ENCODE results near the gene ASB15. TPM values are rescaled to one million over a fixed set of nuclear protein-coding genes. Genes with fewer than 3 reads are reported as not detected.

The ASB15 gene
- total and polyA plus RNA-seq, 8 donors, result not detected

DNA sequence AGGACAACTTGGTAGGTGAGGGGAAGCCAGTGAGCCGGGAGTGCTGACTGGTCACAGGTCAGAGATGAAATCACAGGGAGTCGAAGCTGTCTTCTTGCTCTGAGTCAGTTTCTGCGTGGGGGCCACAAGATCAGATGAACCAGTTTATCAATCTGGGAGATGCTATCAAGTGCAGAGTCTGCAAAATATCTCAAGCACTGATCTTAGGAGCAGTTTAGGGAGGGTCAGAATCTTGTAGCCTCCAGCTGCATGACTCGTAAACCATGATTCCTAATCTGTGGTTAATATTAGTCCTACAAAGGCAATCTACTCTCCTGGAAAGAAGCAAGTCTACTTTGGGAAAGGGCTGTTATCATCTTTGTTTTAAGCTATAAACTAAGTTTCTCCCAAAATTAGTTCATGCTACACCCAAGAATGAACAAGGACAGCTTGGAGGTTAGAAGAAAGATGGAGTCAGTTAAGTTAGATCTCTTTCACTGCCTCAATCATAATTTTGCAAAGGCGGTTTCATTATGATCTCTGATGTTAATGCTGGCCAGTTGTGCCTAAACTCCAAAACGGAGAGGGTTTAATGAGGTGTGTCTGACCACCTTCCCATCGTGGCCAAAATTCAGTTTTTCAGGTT is 45.6 kb downstream of the ASB15 start:
- DNase-seq (no peak), ATAC-seq (no peak)
- no peaks in the 10 kb centered on the region for H3K4me1 ChIP-seq
- intact Hi-C loops (cut with DNase I), result no loop called here
- H3K4me3 ChIP-seq, result no peak overlapping the region
- no peaks in the 10 kb centered on the region for H3K36me3 ChIP-seq
- H3K27me3 ChIP-seq, result no peaks in the 10 kb centered on the region
- TF ChIP-seq, protein P1, sequence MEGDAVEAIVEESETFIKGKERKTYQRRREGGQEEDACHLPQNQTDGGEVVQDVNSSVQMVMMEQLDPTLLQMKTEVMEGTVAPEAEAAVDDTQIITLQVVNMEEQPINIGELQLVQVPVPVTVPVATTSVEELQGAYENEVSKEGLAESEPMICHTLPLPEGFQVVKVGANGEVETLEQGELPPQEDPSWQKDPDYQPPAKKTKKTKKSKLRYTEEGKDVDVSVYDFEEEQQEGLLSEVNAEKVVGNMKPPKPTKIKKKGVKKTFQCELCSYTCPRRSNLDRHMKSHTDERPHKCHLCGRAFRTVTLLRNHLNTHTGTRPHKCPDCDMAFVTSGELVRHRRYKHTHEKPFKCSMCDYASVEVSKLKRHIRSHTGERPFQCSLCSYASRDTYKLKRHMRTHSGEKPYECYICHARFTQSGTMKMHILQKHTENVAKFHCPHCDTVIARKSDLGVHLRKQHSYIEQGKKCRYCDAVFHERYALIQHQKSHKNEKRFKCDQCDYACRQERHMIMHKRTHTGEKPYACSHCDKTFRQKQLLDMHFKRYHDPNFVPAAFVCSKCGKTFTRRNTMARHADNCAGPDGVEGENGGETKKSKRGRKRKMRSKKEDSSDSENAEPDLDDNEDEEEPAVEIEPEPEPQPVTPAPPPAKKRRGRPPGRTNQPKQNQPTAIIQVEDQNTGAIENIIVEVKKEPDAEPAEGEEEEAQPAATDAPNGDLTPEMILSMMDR (IDR thresholded peaks at IDR 0.05), result no peak
- H3K9me3 ChIP-seq, result no peaks in the 10 kb centered on the region
- H3K27ac ChIP-seq, result no peak overlapping the region

DNA sequence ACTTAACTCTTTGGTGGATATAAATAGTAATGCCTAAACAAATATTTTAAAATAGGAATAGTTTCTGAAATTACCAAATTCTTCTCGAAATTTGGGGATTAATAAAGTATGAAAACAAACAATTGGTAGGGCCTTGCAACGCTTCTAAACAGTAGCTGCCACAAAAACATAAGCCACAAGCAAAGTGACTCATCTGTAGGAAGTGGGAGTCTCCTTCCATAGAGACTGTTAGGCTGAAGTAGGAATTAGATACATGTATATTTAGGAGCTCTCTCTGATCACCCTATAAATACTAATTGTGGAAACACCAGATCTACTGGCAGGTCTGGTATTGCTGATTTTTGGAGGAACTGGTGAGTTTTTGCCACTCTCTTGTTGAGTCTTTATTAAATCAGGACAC is 48.3 kb downstream of the ASB15 start:
- H3K36me3 ChIP-seq, result no peaks in the 10 kb centered on the region
- TF ChIP-seq, protein P1 (IDR thresholded peaks at IDR 0.05), result no peak
- intact Hi-C loops (cut with DNase I), result no loop called here
- ATAC-seq, result no peak
- H3K27me3 ChIP-seq, result no peaks in the 10 kb centered on the region
- H3K27ac ChIP-seq, result no peak overlapping the region
- no peaks in the 10 kb centered on the region for H3K9me3 ChIP-seq
- H3K4me3 ChIP-seq, result no peak overlapping the region
- no peak for DNase-seq
- no peaks in the 10 kb centered on the region for H3K4me1 ChIP-seq

DNA sequence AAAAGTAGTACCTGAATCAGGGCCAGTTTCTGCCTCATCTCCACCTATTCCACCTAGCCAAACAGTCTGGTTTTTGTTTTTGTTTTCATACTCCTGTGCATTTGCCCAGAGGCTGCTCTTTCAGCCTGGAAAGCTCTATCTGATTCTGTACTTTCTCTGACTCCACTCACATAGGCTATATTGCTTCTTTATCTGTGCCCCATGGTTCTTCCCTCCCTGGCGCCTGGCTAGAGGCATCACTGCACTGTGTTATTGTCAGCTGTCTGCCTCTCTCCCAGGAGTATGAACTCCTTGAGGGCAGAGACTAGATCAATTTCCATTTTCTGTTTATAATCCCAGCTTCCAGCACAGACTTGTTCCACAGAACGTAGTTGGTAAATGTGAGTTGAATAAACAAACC is 49.0 kb downstream of the ASB15 start:
- intact Hi-C loops (cut with DNase I), result no loop called here
- Histone ChIP-seq H3K9me3 (no peaks in the 10 kb centered on the region), H3K27me3 (no peaks in the 10 kb centered on the region), H3K36me3 (no peaks in the 10 kb centered on the region), H3K4me3 (no peak overlapping the region), H3K4me1 (no peaks in the 10 kb centered on the region), H3K27ac (no peak overlapping the region)
- DNase-seq (no peak), ATAC-seq (no peak)
- TF ChIP-seq, protein P1 (IDR thresholded peaks at IDR 0.05), result no peak

DNA sequence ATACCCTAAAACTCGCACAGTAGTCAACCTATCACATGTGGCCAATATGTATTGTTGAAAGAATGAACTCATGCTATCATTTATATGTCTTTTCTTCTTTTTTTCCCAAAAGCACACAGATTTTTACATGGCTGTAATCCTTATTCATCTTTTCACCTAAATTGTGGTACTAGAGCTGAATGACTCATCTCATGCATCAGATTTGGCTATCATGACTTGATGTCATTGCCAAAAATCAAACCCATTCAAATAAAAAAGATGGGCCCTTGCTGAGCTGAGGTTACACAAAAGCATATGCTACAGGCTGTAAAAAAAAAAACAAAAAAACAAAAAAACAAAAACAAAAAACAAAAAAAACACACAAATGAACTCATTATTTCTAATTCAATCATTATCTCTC is 50.8 kb downstream of the ASB15 start:
- intact Hi-C loops (cut with DNase I), result no loop called here
- Histone ChIP-seq H3K36me3 (no peaks in the 10 kb centered on the region), H3K4me1 (no peaks in the 10 kb centered on the region), H3K9me3 (no peaks in the 10 kb centered on the region), H3K27me3 (no peaks in the 10 kb centered on the region), H3K4me3 (no peak overlapping the region), H3K27ac (no peak overlapping the region)
- TF ChIP-seq, protein P1 (IDR thresholded peaks at IDR 0.05), result no peak
- DNase-seq (no peak), ATAC-seq (no peak)

DNA sequence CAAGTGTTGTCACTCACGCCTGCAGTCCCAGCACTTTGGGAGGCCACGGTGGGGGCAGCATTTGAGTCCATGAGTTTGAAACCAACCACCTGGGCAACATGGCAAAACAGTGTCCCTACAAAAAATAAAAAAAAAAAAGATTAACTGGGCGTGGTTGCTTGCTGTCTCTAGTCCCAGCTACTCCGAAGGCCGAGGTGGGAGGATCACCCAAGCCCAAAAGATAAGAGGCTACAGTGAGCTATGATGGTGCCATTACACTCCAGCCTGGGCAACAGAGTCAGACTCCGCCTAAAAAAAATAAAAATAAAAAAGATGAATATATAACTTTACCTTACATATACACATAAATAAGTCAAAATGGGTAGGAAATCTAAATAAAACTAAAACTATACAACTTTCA is 51.5 kb downstream of the ASB15 start:
- Histone ChIP-seq H3K9me3 (no peaks in the 10 kb centered on the region), H3K36me3 (no peaks in the 10 kb centered on the region)
- DNase-seq, result no peak

More for the DNA sequence above, 51.5 kb downstream of the ASB15 start:
- no peak for ATAC-seq
- H3K27me3 ChIP-seq, result no peaks in the 10 kb centered on the region
- no peak overlapping the region for H3K27ac ChIP-seq
- TF ChIP-seq, protein P1 (IDR thresholded peaks at IDR 0.05), result no peak
- H3K4me1 ChIP-seq, result no peaks in the 10 kb centered on the region
- H3K4me3 ChIP-seq, result no peak overlapping the region
- intact Hi-C loops (cut with DNase I), result no loop called here

Data from left lung (tissue), 10 donors.